Left lung (tissue), 10 donors: ENCODE measurements around the gene DMD. TPM values are rescaled to one million over a fixed set of nuclear protein-coding genes. Genes with fewer than 3 reads are reported as not detected.

Source experiments
- ATAC-seq: fragments of 200-7000 bp; cut with Tn5 transposase; one replicate; pipeline ENCODE4 v1.9.1; 2020; ENCODE audit warnings: moderate library complexity
- DNase-seq, 4 donors: peaks; one replicate each; pipeline ENCODE4 v3.0.0-alpha.2; 2013 to 2020
- H3K27ac ChIP-seq, 2 donors: fragments of 200-600 bp; sonication (generic) in 1 of 2; one replicate each; pipeline versions ENCODE4 v1.5.0 to v1.8.0; 2020 to 2021
- H3K27me3 ChIP-seq, 2 donors: fragments of 200-600 bp; sonication (generic) in 1 of 2; one replicate each; pipeline versions ENCODE4 v1.5.0 to v1.8.0; 2020 to 2021
- H3K36me3 ChIP-seq, 2 donors: fragments of 200-600 bp; sonication (generic) in 1 of 2; one replicate each; pipeline versions ENCODE4 v1.5.0 to v1.8.0; 2020 to 2021
- H3K4me1 ChIP-seq, 2 donors: fragments of 200-600 bp; one replicate each; pipeline ENCODE4 v1.8.0; 2021
- H3K4me3 ChIP-seq, 2 donors: fragments of 200-600 bp; sonication (generic) in 1 of 2; one replicate each; pipeline versions ENCODE4 v1.5.0 to v1.8.0; 2020 to 2021; ENCODE audit warnings: mild to moderate bottlenecking in 1 of 2
- H3K9me3 ChIP-seq, 2 donors: fragments of 200-600 bp; sonication (generic) in 1 of 2; one replicate each; pipeline versions ENCODE4 v1.5.0 to v1.8.0; 2020 to 2021
- intact Hi-C, 2 donors: fragments of 100-400 bp; cut with DNase I; formaldehyde crosslinking; loops; one replicate each; pipeline versions ENCODE4 v1.11.2 to v1.14.2; 2022
- polyA plus RNA-seq, 6 donors: library from polyadenylated mRNA; unstranded; fragments of 120-200 nt; gene quantifications; one replicate each; pipeline ENCODE4 v1.2.1, GENCODE V29; 2013; ENCODE audit not compliant: insufficient read length in 6 of 6
- total RNA-seq, 2 donors: library from RNA; stranded (reverse); fragmentation: NEBNext Ultra II Directional; extraction: Animal tissue kit (Norgen Biotek cat#: 25700); gene quantifications; one replicate each; pipeline ENCODE4 v1.2.1, GENCODE V29; 2021
- TF ChIP-seq, protein P1 (sequence below), 2 donors: fragments of 200-600 bp; sonication (generic) in 1 of 2; IDR thresholded peaks; one replicate each; pipeline versions ENCODE4 v1.5.0 to v1.8.0; 2021; ENCODE audit warnings: antibody characterized with exemption in 2 of 2
- donor health status: DM: no; HTN: yes; CAD: no.
- donor health status: DM: no; HTN: no; CAD: no.

Gene DMD
- total and polyA plus RNA-seq, 8 donors: 16.6 to 68.8 (median 54.0) TPM

DNA sequence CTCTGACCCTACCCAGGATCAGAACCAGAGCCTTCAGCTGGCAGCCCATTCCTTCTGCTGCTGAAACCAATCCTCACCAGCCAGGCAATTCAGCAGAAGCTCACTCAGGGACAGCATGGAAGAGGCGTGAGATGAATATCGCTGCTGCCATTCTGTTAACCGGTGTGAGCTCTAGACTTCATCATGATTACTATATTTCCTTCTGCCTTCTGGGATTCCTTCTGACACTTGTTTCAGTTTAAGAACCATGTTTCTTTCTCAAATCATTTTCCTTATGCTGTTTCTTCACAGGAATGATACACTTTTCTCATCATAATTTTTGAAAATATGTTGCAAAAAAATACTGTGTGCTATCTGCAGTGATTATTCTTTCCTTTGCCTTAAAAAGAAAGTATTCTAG is 1666.2 kb downstream of the DMD start:
- H3K27ac ChIP-seq: no peak overlapping the region
- ATAC-seq: no peak
- no peak overlapping the region for H3K4me3 ChIP-seq
- no peaks in the 10 kb centered on the region for H3K4me1 ChIP-seq
- no peak for DNase-seq
- intact Hi-C loops: no loop called here
- H3K9me3 ChIP-seq: no peaks in the 10 kb centered on the region
- TF ChIP-seq, protein P1, sequence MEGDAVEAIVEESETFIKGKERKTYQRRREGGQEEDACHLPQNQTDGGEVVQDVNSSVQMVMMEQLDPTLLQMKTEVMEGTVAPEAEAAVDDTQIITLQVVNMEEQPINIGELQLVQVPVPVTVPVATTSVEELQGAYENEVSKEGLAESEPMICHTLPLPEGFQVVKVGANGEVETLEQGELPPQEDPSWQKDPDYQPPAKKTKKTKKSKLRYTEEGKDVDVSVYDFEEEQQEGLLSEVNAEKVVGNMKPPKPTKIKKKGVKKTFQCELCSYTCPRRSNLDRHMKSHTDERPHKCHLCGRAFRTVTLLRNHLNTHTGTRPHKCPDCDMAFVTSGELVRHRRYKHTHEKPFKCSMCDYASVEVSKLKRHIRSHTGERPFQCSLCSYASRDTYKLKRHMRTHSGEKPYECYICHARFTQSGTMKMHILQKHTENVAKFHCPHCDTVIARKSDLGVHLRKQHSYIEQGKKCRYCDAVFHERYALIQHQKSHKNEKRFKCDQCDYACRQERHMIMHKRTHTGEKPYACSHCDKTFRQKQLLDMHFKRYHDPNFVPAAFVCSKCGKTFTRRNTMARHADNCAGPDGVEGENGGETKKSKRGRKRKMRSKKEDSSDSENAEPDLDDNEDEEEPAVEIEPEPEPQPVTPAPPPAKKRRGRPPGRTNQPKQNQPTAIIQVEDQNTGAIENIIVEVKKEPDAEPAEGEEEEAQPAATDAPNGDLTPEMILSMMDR (IDR thresholded peaks at IDR 0.05): no peak
- no peaks in the 10 kb centered on the region for H3K27me3 ChIP-seq
- H3K36me3 ChIP-seq: no peaks in the 10 kb centered on the region

DNA sequence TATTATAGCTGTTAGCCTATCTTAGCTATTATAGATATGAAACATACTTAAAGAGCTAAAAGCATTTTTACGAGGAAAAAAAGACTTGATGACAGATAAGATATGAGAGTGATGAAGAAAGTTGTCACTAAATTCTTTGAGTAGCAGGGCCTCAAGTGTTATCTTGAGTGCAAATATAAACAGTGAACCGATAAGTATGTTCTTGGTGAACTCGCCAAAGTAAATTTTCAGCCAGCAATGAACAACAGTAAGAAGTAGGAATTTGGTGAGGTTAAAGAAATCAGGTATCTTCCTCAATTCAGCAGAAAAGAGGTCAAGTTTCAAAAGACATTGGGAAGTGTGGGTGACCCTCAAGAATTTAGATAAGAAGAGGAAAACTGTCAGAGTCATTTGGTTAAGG is 1667.7 kb downstream of the DMD start:
- TF ChIP-seq, protein P1 (IDR thresholded peaks at IDR 0.05): no peak
- peak; percentile 18 for ATAC-seq
- H3K4me1 ChIP-seq: no peaks in the 10 kb centered on the region

DNA sequence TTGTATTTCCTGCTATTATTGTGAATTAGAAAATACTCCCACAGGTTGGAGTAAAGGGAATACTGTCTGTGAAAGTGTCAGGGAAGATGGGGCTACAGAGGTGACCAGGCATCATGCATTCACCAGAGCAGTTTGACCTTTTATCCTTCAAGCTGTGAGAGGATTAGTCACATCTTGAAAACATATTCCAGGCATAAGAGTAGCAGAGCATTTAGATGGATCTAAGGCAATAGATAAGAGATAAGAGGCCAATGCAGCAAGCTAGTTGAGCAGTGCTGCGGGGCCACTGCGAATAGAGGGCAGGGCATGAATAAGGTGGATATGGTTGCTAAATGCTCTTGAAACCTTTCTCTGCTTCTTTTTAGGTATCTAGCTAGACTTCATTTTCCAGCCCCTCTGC is 1668.8 kb downstream of the DMD start:
- intact Hi-C loops: no loop called here
- no peaks in the 10 kb centered on the region for H3K27me3 ChIP-seq
- DNase-seq (no peak), ATAC-seq (no peak)
- H3K36me3 ChIP-seq: no peaks in the 10 kb centered on the region
- H3K9me3 ChIP-seq: no peaks in the 10 kb centered on the region
- H3K4me3 ChIP-seq: no peak overlapping the region
- no peak overlapping the region for H3K27ac ChIP-seq
- no peaks in the 10 kb centered on the region for H3K4me1 ChIP-seq
- TF ChIP-seq, protein P1 (IDR thresholded peaks at IDR 0.05): no peak

More for the DNA sequence above, 1667.7 kb downstream of the DMD start:
- H3K9me3 ChIP-seq: no peaks in the 10 kb centered on the region
- intact Hi-C loops: no loop called here
- no peak for DNase-seq
- no peaks in the 10 kb centered on the region for H3K36me3 ChIP-seq
- H3K27ac ChIP-seq: no peak overlapping the region
- no peak overlapping the region for H3K4me3 ChIP-seq
- no peaks in the 10 kb centered on the region for H3K27me3 ChIP-seq

DNA sequence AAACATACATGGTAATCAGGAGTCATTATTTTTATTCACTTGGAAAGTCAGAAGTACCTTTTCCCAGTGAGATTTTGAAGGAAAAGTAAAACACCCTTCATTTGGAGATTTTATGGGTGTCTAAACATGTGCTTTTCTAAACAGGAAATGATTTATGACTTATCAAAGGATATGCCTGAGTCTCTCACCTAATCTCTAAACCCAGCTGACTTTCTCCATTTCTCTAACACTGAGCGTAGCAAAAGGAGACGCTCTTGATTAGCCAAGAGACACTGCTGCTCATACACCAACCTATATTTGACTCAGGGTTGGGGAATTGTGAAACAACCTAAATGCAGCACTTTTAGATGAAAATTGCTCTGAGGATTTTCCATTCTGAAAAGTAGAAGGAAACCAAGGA is 1671.0 kb downstream of the DMD start:
- H3K27ac ChIP-seq: no peak overlapping the region
- H3K27me3 ChIP-seq: no peaks in the 10 kb centered on the region
- TF ChIP-seq, protein P1 (IDR thresholded peaks at IDR 0.05): no peak
- no peaks in the 10 kb centered on the region for H3K36me3 ChIP-seq
- H3K4me1 ChIP-seq: no peaks in the 10 kb centered on the region
- no peak for ATAC-seq
- intact Hi-C loops: no loop called here
- DNase-seq: no peak
- H3K9me3 ChIP-seq: no peaks in the 10 kb centered on the region
- H3K4me3 ChIP-seq: no peak overlapping the region

DNA sequence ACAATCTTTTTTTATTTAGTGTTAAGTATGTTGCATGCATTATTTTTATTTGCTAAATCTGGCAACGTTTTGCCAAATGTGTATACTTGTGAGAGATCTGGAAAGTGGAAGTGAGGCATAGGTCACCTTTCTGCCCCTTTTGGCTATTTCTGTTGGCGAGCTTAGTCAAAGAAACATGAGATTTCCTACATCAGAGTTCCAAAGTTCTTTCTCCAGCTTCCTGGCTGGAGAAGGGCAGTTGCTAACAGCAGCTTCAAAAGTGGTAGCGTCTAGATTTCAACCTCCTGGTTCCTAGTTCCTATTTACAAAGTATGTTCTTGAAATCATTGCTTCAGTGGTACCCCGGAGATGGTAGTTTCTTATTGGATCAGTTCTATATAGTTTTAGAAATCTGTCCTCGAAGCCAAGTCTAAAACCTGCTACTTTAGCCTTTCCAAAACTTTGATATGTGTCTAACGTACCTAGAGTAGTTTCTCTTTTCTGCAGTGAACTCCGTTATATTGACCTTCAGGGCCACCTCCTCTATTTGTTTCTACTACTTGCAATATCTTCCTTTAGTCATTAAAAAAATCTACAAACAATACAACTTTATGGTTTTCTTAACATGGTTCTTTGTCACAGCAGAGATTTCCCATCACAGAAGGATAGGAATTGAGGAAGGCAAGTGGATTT is 1683.8 kb downstream of the DMD start:
- Histone ChIP-seq H3K36me3 (no peaks in the 10 kb centered on the region), H3K4me3 (no peak overlapping the region), H3K27ac (no peak overlapping the region), H3K9me3 (no peaks in the 10 kb centered on the region), H3K4me1 (no peaks in the 10 kb centered on the region), H3K27me3 (no peaks in the 10 kb centered on the region)
- intact Hi-C loops: no loop called here
- DNase-seq: no peak
- ATAC-seq: no peak
- TF ChIP-seq, protein P1 (IDR thresholded peaks at IDR 0.05): no peak
